Upper lobe of right lung (tissue), 1 donor: ENCODE measurements around the gene COLEC12. TPM values are rescaled to one million over a fixed set of nuclear protein-coding genes. Genes with fewer than 3 reads are reported as not detected.
A peak's percentile ranks its signal among the peaks of the same experiment; 100 is the strongest.

Source experiments
- ATAC-seq: fragments of 200-7000 bp; cut with Tn5 transposase; one replicate; pipeline ENCODE4 v1.9.1; 2020; ENCODE audit warnings: mild to moderate bottlenecking, moderate library complexity
- DNase-seq: peaks from one replicate; pipeline ENCODE4 v3.0.0-alpha.2; 2020
- H3K27ac ChIP-seq: fragments of 200-600 bp; one replicate; pipeline ENCODE4 v1.8.0; 2022
- H3K27me3 ChIP-seq: fragments of 200-600 bp; one replicate; pipeline ENCODE4 v1.8.0; 2022; ENCODE audit warnings: mild to moderate bottlenecking
- H3K36me3 ChIP-seq: fragments of 200-600 bp; one replicate; pipeline ENCODE4 v1.8.0; 2022
- H3K4me1 ChIP-seq: fragments of 200-600 bp; one replicate; pipeline ENCODE4 v1.8.0; 2022
- H3K4me3 ChIP-seq: fragments of 200-600 bp; one replicate; pipeline ENCODE4 v1.8.0; 2022; ENCODE audit warnings: mild to moderate bottlenecking
- H3K9me3 ChIP-seq: fragments of 200-600 bp; one replicate; pipeline ENCODE4 v1.8.0; 2022
- intact Hi-C: fragments of 100-400 bp; cut with DNase I; formaldehyde crosslinking; loops from one replicate; pipeline ENCODE4 v1.11.0; 2022
- total RNA-seq: library from RNA; stranded (reverse); fragmentation: NEBNext Ultra II Directional; extraction: Animal tissue kit (Norgen Biotek cat#: 25700); gene quantifications from one replicate; pipeline ENCODE4 v1.2.1, GENCODE V29; 2021
- TF ChIP-seq, protein P1 (sequence below): fragments of 200-600 bp; IDR thresholded peaks from one replicate; pipeline ENCODE4 v1.8.0; 2022; ENCODE audit warnings: antibody characterized with exemption
- donor health status: DM: no; HTN: yes; CAD: no; lungs with severe emphysema.

Gene COLEC12
- total RNA-seq, 1 donor from 2014 or later, result 55.2 TPM

DNA sequence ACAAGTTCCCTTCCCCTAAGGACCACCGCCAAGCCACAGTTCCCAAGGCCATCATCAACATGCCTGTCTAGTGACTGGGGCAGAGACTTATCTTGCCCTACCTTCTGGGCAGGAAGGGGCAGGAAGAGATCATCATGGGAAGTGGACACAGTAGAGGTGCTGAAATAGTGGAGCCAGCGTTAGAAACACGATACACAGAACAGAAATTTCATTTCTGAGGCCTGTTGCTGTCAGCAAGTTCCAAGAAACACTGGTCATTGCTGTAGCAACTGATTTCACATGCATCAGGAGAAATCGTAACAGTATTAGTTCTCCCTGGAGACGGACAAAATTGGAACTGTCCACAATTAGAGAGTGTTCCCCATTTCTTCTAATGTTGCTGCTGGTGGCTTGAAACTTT is 83.0 kb downstream of the COLEC12 start:
- TF ChIP-seq, protein P1, sequence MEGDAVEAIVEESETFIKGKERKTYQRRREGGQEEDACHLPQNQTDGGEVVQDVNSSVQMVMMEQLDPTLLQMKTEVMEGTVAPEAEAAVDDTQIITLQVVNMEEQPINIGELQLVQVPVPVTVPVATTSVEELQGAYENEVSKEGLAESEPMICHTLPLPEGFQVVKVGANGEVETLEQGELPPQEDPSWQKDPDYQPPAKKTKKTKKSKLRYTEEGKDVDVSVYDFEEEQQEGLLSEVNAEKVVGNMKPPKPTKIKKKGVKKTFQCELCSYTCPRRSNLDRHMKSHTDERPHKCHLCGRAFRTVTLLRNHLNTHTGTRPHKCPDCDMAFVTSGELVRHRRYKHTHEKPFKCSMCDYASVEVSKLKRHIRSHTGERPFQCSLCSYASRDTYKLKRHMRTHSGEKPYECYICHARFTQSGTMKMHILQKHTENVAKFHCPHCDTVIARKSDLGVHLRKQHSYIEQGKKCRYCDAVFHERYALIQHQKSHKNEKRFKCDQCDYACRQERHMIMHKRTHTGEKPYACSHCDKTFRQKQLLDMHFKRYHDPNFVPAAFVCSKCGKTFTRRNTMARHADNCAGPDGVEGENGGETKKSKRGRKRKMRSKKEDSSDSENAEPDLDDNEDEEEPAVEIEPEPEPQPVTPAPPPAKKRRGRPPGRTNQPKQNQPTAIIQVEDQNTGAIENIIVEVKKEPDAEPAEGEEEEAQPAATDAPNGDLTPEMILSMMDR, result no peak
- ATAC-seq (peak; percentile 72), DNase-seq (no peak)
- Histone ChIP-seq H3K36me3 (no peaks in the 10 kb centered on the region), H3K9me3 (no peaks in the 10 kb centered on the region), H3K4me3 (no peak overlapping the region), H3K4me1 (no peaks in the 10 kb centered on the region), H3K27me3 (no peaks in the 10 kb centered on the region), H3K27ac (peak overlapping the region; percentile 18)
- intact Hi-C loops, result no loop called here

DNA sequence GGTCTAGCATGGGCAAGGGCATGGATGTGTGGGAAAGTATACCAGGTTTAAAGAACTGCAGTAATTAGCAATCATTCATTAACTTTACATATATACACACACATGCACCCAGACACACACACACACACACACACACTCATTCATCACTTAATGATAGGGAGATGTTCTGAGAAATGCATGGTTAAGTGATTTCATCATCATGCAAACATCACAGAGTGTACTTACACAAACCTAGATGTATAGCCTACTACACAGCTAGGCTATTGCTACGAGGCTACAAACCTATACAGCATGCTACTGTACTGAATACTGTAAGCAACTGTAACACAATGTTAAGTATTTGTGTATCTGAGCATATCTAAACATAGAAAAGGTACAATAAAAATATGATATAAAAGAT is 83.6 kb downstream of the COLEC12 start:
- intact Hi-C loops, result no loop called here
- H3K36me3 ChIP-seq, result no peaks in the 10 kb centered on the region
- H3K4me3 ChIP-seq, result no peak overlapping the region
- H3K27me3 ChIP-seq, result no peaks in the 10 kb centered on the region
- TF ChIP-seq, protein P1, result no peak
- peak overlapping the region; percentile 18 for H3K27ac ChIP-seq
- DNase-seq, result no peak
- no peak for ATAC-seq
- H3K9me3 ChIP-seq, result no peaks in the 10 kb centered on the region
- no peaks in the 10 kb centered on the region for H3K4me1 ChIP-seq

DNA sequence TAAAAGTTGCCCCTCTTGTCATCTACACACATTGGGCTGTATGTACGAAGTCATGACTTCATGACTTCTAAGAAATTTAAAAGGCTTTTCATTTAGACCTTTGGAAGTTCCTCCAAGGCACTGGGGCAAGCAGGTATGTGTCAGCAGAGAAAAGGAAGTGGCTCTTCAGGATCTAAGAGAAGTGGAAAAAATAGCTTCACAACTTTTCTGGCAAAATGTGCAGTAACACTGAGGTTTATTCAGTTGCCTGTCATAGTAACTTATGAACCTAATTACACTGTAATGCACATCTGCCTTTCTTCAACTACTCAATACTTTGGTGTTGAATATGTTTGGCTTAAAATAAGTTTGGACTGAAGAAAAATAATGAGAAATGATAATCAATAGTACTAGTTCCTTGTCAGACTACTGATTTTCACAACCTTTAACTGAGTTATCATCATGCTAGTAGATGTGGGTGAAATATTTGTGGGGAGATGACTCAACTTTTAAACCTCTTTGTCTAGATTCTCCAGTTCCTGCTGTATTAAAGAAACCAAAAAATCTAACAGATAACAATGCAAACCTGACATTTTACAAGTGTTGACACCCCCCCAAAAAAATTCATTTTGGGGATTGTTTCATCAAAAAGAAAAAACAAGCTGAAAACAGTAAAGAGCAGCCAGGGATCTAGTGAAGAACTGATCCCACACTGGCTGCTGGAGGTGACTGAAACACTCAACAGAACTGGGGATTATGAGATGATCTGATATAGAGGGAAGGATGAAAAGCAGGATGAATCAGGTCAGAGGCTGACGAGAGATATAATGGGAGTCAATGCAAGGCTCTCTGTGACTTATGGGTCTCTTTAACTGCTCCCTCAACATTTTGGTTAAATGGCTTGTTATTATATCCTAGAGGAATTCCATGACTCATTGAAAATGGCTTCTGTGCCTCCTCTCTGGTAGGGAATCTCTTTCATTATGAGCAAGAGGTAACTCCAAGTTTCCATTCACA is 84.6 kb downstream of the COLEC12 start:
- Histone ChIP-seq H3K4me1 (no peaks in the 10 kb centered on the region), H3K36me3 (no peaks in the 10 kb centered on the region), H3K9me3 (no peaks in the 10 kb centered on the region), H3K27ac (no peak overlapping the region), H3K27me3 (no peaks in the 10 kb centered on the region), H3K4me3 (no peak overlapping the region)
- intact Hi-C loops, result no loop called here
- ATAC-seq (no peak), DNase-seq (no peak)
- TF ChIP-seq, protein P1, result no peak

DNA sequence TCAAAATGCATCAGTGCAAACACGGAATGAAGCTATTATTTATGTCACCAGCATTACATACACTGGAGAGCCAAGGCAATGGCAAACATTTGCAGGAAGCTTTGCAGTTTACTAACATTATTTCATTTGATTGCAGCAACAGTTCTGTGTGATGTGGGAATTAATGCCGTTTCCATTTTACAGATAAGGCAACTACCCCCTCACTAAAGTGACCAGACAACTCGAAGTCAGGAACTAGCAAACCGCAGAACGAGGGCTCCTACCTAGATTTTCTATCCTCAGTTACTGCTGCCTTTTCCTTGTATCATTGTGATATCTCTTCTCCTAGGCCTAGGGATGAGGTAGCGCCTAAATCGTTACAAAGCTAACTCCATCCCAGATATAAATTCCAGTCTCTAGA is 85.5 kb downstream of the COLEC12 start:
- Histone ChIP-seq H3K9me3 (no peaks in the 10 kb centered on the region), H3K4me3 (no peak overlapping the region), H3K27ac (no peak overlapping the region), H3K4me1 (no peaks in the 10 kb centered on the region), H3K27me3 (no peaks in the 10 kb centered on the region), H3K36me3 (no peaks in the 10 kb centered on the region)
- ATAC-seq (no peak), DNase-seq (no peak)
- TF ChIP-seq, protein P1, result no peak
- intact Hi-C loops, result no loop called here

DNA sequence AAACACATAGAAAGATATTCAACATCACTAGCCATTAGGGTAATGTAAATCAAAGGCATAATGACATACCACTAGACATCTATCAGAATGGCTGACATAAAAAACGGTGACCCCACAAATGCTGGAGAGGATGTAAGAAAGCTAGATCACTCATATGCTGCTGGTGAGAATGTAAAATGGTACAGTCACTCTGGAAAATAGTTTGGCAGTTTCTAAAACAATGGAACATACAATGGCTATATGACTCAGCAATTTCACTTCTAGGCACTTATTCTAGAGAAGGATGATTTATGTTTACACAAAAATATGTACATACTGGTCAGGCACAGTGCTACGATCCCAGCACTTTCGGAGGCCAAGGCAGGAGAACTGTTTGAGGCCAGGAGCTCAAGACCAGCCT is 87.3 kb downstream of the COLEC12 start:
- no peaks in the 10 kb centered on the region for H3K4me1 ChIP-seq
- DNase-seq, result no peak
- H3K27me3 ChIP-seq, result no peaks in the 10 kb centered on the region
- no peaks in the 10 kb centered on the region for H3K36me3 ChIP-seq
- no peak overlapping the region for H3K4me3 ChIP-seq
- no peaks in the 10 kb centered on the region for H3K9me3 ChIP-seq
- no peak overlapping the region for H3K27ac ChIP-seq
- intact Hi-C loops, result no loop called here
- TF ChIP-seq, protein P1, result no peak
- no peak for ATAC-seq
